D341Med (cell line): ENCODE measurements around the gene TRIM32.

Experiments used
- DNase-seq: peaks from one replicate; pipeline ENCODE4 v3.0.0; 2012; ENCODE audit warnings: low spot score

The TRIM32 gene

GRCh38 chr9:116705531-116705930, 18.4 kb downstream of the TRIM32 start:
- DNase-seq = no peak

- no peak for DNase-seq
Measured at GRCh38 chr9:116706310-116707290, 19.5 kb downstream of the TRIM32 start.

DNA sequence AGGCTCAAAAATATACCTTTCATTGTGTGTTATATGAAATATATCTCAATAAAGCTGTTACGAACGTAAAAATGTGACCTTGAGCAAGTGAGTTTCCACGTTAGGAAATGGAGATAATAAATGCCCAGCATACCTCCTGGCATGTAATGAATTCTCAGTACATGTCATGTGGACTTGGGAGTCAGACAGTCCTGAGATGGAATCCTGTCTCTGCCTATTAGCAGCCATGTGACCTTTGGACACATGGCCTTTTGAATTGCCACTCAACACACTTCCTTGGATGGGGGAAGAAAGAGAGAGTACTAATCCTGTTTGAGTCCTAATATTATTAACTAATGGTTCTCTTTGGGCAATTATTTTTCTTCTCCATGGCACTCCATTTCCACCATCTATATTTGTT, 25.7 kb downstream of the TRIM32 start:
- no peak for DNase-seq

- DNase-seq = no peak
Measured at GRCh38 chr9:116713271-116713670, 26.2 kb downstream of the TRIM32 start.

- no peak for DNase-seq
Measured at GRCh38 chr9:116715751-116716150, 28.6 kb downstream of the TRIM32 start.

DNA sequence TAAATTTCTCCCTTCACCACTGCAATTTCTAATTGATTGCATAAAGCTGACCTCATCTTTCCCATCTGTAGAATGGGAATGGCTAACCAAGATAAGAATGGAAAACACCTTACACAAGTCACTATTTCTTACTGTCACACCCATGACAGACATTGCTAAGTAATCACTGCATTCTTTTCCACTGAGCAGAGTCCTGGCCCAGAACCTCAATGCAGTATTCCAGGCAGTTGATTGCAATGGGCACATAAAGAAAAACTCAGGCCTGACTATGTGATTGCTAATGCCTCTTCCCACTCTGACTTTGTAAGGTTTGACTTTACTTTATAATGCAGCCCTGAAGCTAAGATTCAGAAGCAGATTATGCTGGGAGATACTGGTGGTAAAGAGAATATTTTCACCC, 29.3 kb downstream of the TRIM32 start:
- DNase-seq = no peak

DNA sequence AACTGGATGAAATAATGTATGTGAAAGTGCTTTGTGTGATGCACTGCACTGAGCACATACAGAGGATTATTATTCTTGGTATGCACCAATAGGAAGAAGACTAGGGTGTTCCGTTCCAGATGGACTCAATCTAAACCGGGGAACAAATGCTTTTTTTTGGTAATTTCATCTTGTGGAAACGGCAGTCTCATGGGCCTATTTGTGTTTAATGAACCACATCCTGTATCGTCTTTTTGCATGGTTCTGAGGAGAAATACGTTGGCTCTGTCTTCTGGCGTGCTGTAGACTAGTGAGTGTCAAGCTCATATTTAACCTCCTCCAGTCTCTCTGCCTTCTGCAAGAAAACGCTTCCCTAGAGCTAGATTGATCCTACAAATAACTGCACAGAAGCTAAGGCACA, 30.0 kb downstream of the TRIM32 start:
- no peak for DNase-seq

GRCh38 chr9:116718111-116718510, 31.0 kb downstream of the TRIM32 start:
- DNase-seq = no peak

GRCh38 chr9:116720111-116720510, 33.0 kb downstream of the TRIM32 start:
- DNase-seq = no peak

- DNase-seq = no peak
Measured at GRCh38 chr9:116721411-116721810, 34.3 kb downstream of the TRIM32 start.

- no peak for DNase-seq
Measured at GRCh38 chr9:116721944-116722343, 34.8 kb downstream of the TRIM32 start.

DNA sequence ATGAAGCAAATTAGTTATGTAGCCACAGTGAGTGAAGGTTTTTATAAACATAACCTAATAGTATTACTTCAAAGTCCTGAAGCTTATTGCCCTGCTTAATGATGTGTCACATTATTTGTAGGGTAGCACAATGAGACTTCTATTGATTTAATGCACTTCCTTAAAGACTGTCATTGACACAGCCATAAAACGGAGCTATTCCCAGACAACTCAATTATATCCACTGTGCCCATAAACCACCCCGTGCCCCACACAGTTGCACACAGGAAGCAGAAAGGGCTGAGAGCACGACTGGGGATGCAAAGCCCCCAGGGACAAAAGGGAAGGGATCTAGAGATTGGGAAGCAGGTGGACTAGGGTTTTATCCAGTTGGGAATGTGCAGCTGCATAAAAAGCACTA, 37.0 kb downstream of the TRIM32 start:
- no peak for DNase-seq

DNA sequence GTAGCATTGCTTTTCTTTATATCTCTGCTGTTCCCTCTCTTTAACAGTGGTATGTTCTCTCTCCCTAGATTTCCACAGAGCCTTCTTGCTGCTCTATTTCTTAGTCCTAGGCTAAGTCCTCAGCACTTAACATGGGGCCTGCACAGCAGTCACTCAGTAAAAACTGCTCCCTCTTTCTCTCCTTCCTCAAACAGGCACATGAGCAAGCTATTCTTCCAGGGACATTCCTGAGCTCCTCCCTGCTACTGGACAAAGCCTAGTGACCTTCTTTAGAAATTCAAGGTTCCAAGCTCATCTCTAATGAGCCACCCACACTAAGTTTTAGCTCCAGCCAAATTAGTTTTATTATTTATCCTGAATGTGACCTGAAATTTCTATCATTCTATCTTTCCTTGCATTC, 39.5 kb downstream of the TRIM32 start:
- DNase-seq = no peak

DNA sequence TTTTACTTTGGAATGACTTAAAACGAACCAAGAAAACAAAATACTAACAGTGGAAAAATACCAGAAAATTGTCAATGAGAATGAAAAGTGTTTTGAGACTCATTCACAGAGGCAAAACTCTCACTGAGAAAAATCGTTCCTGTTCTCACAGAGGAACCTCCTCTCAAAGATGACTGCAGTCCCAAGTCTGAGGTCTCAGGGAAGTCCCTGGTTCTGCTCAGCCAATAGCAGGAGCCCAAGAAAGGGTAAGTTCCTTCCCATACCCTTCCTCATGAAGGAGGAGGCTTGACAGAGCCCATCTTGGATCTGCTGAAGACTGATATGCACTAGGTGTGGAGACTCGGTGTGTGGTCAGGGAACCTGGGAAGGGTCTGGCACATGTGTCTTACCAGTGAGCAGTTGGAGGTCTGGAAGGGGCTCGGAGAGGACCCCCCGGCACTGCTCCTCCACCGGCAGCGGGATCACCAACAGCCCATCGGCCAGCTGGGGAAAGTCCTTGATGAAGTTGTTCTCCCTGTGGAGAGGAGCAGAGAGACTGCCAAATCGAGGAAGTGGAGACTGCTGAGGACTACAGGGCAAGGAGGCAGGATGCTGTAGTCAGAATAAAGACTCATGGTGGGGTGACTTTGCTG, 46.0 kb downstream of the TRIM32 start:
- no peak for DNase-seq

DNA sequence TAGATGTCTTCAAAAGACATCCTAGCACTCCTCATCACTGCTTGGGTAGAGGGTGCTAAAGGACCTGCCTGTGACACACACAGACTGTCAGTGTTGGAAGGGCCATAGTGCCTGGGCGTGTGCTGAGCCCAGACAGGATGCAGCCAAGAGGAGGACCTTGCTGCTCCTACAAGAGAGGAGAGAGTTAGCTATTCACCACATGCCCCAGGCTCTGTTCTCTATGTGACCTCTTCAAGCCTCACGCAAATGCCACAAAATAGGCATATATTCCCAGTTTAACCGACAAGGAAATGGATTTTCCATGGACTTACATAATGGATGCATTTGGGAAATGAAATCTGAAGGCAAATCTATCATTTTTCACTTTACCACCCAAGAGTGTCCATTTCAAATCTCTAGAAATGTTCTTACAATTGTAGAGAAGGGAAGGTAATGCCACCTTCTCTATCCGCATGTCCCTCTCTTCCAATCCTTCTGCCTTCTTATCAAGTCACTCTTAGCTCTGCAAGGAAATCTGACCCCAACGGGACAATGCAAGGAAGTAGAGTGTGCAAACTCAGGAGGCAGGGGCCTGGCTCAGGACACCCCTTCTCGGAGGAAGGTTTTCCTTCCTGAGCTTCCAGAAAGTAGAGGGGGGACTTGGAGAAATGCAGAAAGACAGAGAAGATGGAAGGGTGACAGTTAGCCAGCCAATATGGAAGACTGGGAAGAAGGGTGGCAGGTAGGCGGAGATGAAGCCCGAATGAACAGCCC, 49.5 kb downstream of the TRIM32 start:
- no peak for DNase-seq

DNA sequence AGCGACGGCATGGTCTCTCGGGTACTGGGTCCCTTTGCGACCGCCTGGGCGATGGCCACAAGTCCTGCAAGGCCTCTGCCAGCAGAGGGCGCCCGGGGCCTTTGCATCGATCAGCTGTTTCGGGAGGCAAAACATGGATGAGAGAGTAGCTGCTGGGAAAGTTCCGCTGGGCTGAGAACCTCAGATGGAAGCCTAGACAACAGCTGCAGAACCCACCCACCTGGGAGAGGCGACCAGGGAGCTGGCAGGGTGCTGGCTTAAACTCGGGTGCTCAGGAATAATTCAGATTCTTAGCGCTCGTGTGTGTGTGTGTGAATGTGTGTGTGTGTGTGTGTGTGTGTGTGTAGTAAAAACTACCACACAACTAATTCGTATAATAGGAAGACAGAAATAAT, 50.0 kb downstream of the TRIM32 start:
- DNase-seq = peak; percentile 91

GRCh38 chr9:116741086-116741740, 54.1 kb downstream of the TRIM32 start:
- no peak for DNase-seq

- no peak for DNase-seq
Measured at GRCh38 chr9:116741742-116742141, 54.6 kb downstream of the TRIM32 start.

GRCh38 chr9:116749176-116749575, 62.1 kb downstream of the TRIM32 start:
- no peak for DNase-seq

DNA sequence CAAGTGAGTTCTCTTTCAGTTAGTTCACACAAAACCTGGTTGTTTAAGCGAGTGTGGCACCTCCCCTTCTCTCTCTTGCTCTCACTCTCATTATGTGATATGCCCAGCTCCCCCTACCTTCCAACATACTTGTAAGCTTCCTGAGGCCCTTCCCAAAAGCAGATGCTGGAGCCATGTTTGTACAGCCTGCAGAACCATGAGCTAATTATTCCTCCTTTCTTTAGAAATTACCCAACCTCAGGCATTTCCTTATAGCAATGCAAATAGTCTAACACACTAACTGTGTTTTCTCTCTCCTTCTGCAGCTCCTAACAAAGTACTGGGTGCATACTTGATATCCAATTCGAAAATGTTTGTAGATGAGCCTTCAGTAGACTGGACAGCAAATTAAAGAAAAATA, 62.7 kb downstream of the TRIM32 start:
- DNase-seq = no peak

GRCh38 chr9:116750510-116750909, 63.4 kb downstream of the TRIM32 start:
- no peak for DNase-seq
